GF-D8 (cell line): ENCODE data around the gene FNDC3A.
"Not testable (repeated sequence)": the region's sequence is repeated elsewhere in the genome, so short reads cannot be mapped to it uniquely, and the experiment has no call there.

Experiments used
- DNase-seq: peaks from one replicate; lab custom pipeline; 2025; lab: John Stamatoyannopoulos, UW

The FNDC3A gene

GRCh38 chr13:49140910-49141611 lies 165.3 kb downstream of the FNDC3A start:
- DNase-seq: no peak

- DNase-seq: no peak
Measured at GRCh38 chr13:49146950-49147355, 171.2 kb downstream of the FNDC3A start.

GRCh38 chr13:49148405-49148804 lies 172.7 kb downstream of the FNDC3A start:
- no peak for DNase-seq

GRCh38 chr13:49157955-49158584 lies 182.4 kb downstream of the FNDC3A start:
- DNase-seq: not testable (repeated sequence)

- DNase-seq: not testable (repeated sequence)
Measured at GRCh38 chr13:49163162-49163561, 187.4 kb downstream of the FNDC3A start.

- DNase-seq: no peak
Measured at GRCh38 chr13:49164712-49165111, 189.0 kb downstream of the FNDC3A start.

- DNase-seq: no peak
Measured at GRCh38 chr13:49165798-49166752, 190.4 kb downstream of the FNDC3A start.

GRCh38 chr13:49171359-49171758 lies 195.6 kb downstream of the FNDC3A start:
- DNase-seq: no peak

GRCh38 chr13:49183672-49184325 lies 208.1 kb downstream of the FNDC3A start:
- DNase-seq: peak; percentile 26

GRCh38 chr13:49184621-49185020 lies 208.9 kb downstream of the FNDC3A start:
- no peak for DNase-seq

- DNase-seq: peak; percentile 32
Measured at GRCh38 chr13:49185264-49185663, 209.6 kb downstream of the FNDC3A start.

GRCh38 chr13:49190901-49191300 lies 215.2 kb downstream of the FNDC3A start:
- DNase-seq: no peak

GRCh38 chr13:49206641-49207040 lies 230.9 kb downstream of the FNDC3A start:
- no peak for DNase-seq

- no peak for DNase-seq
Measured at GRCh38 chr13:49208619-49209018, 232.9 kb downstream of the FNDC3A start.

- no peak for DNase-seq
Measured at GRCh38 chr13:49210114-49210513, 234.4 kb downstream of the FNDC3A start.

- no peak for DNase-seq
Measured at GRCh38 chr13:49210669-49211068, 235.0 kb downstream of the FNDC3A start.

- peak; percentile 22 for DNase-seq
Measured at GRCh38 chr13:49213539-49213938, 237.8 kb downstream of the FNDC3A start.

- peak; percentile 69 for DNase-seq
Measured at GRCh38 chr13:49213997-49214916, 238.5 kb downstream of the FNDC3A start.

- DNase-seq: peak; percentile 100
Measured at GRCh38 chr13:49214917-49215376, 239.2 kb downstream of the FNDC3A start.

- DNase-seq: peak; percentile 34
Measured at GRCh38 chr13:49216334-49216733, 240.6 kb downstream of the FNDC3A start.
